Kidney tubule cell (primary cell): ENCODE results near the gene ANKRD36B.
A peak's percentile ranks its signal among the peaks of the same experiment; 100 is the strongest.
"Not testable (repeated sequence)": the region's sequence is repeated elsewhere in the genome, so short reads cannot be mapped to it uniquely, and the experiment has no call there.

Source experiments
- DNase-seq: peaks from one replicate; pipeline ENCODE4 v3.0.0-alpha.2; 2018; ENCODE audit warnings: low spot score

The ANKRD36B gene

DNA sequence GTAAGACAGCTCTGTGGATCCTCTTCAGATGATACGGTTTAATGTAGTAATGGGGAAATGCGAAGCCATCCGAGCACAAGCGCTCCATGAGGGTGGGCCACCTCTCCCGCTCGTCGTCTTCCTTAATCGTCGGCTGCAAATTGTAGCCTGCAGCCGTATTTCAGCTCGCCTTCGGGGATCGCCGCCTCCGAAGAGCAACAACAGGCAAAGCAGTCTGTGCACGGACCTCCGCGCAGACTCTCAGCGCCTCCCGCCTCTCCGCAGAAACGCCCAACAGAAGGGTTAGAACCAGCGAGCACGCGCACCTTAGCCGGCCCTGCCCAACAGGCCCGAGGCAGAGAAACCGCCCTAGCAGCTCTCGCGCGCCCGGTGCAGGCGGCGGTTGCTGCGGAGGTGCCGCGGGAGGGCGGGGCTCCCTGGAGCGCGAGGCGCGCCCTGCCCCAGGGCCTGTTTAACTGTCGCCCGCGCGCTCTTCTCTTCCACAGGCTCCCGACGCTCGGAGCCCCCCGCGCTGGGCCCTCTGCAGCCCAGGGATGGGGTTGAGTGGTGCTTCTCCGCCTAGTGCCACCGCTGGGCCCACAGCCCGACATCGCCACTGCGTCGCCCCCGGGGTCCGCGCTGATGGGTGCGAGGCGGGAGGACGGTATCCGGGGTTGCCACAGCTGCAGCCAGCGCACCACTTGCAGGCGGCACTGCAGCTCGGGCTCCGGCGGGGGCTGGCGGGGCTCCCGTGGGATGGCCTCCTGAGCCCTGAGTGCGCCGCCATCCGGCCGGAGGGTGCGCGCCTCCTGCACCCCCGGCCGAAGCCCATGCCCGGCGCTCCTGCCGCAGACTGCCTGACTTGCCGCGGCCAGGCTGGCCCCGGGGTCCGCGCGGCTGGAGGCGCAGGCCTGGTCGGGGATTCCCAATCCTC, at the start of gene ANKRD36B:
TSS of gene ANKRD36B (minus strand) at position 280 of the 913 bp plus-strand sequence. CDS start at position 88, 192 bp downstream.
- DNase-seq, result peak; percentile 83

- DNase-seq, result not testable (repeated sequence)
Measured at GRCh38 chr2:97626049-97626430, 36.4 kb upstream of the ANKRD36B start.

GRCh38 chr2:97625354-97626048, 35.8 kb upstream of the ANKRD36B start:
- not testable (repeated sequence) for DNase-seq

DNA sequence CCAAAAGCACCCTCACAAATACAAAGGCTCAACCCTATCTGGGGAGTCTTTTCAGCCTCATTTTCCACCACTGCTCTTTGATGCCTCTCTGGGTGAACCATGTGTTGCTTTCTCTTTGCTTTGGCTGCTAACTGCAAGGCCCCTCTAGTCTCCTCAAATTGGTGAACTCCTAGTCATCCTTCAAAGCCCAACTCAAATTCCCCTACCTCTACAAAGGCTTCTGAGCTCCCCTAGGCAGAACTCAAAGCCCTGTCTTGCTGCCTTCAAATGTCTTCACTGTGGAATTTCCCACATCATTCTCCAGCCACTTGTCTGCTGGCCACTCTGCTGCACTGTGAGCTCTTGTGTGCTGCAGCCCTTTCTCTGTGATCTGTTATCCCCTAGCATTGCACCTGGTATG, 33.3 kb upstream of the ANKRD36B start:
- not testable (repeated sequence) for DNase-seq

DNA sequence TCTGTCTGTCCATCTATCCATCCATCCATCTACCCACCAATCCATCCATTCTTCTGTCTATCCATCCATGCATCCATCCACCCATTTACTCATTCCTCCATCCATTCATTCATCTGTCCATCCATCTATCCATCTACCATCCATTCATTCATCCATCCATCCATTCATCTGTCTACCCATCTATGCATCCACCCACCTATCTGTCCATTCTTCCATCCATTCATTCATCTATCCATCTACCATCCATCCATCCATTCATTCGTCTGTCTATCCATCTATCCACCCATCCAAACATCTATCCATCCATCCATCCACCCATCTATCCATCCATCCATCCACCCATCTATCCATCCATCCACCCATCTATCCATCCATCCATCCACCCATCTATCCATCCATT, 30.8 kb upstream of the ANKRD36B start:
- DNase-seq, result not testable (repeated sequence)

- DNase-seq, result peak; percentile 12
Measured at GRCh38 chr2:97618939-97619827, 29.5 kb upstream of the ANKRD36B start.

DNA sequence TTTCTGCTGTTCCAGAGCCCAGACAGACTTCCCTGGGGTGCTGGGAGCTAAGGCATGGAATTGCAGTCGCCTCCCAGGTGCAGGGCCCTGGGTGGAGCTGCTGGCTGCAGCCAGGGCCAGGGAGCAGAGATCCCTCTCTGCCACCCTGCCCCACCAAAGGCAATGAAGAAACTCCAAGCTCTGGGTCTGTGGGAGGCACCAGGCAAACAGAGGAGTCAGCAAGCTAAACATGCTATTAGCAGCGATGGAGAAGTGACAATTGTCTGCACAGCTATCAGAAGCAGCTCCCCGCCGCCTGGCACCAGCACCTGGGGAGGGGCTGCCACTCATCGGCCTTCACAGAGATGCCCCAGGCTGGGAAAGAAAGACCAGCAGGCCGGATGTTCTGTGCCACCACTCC, 28.2 kb upstream of the ANKRD36B start:
- no peak for DNase-seq

- DNase-seq, result not testable (repeated sequence)
Measured at GRCh38 chr2:97615746-97616145, 26.1 kb upstream of the ANKRD36B start.

- DNase-seq, result not testable (repeated sequence)
Measured at GRCh38 chr2:97611895-97612294, 22.2 kb upstream of the ANKRD36B start.

GRCh38 chr2:97608745-97609144, 19.1 kb upstream of the ANKRD36B start:
- DNase-seq, result not testable (repeated sequence)

GRCh38 chr2:97605524-97606339, 16.1 kb upstream of the ANKRD36B start:
- DNase-seq, result not testable (repeated sequence)

GRCh38 chr2:97605109-97605508, 15.4 kb upstream of the ANKRD36B start:
- not testable (repeated sequence) for DNase-seq

GRCh38 chr2:97601537-97601936, 11.9 kb upstream of the ANKRD36B start:
- not testable (repeated sequence) for DNase-seq

DNA sequence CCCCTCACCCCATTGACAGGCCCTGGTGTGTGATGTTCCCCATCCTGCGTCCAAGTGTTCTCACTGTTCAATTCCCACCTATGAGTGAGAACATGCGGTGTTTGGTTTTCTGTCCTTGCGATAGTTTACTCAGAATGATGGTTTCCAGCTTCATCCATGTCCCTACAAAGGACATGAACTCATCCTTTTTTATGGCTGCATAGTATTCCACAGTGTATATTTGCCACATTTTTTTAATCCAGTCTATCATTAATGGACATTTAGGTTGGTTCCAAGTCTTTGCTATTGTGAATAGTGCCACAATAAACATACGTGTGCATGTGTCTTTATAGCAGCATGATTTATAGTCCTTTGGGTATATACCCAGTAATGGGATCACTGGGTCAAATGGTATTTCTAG, 6.5 kb upstream of the ANKRD36B start:
- DNase-seq, result not testable (repeated sequence)

GRCh38 chr2:97593520-97593919, 3.8 kb upstream of the ANKRD36B start:
- DNase-seq, result not testable (repeated sequence)

DNA sequence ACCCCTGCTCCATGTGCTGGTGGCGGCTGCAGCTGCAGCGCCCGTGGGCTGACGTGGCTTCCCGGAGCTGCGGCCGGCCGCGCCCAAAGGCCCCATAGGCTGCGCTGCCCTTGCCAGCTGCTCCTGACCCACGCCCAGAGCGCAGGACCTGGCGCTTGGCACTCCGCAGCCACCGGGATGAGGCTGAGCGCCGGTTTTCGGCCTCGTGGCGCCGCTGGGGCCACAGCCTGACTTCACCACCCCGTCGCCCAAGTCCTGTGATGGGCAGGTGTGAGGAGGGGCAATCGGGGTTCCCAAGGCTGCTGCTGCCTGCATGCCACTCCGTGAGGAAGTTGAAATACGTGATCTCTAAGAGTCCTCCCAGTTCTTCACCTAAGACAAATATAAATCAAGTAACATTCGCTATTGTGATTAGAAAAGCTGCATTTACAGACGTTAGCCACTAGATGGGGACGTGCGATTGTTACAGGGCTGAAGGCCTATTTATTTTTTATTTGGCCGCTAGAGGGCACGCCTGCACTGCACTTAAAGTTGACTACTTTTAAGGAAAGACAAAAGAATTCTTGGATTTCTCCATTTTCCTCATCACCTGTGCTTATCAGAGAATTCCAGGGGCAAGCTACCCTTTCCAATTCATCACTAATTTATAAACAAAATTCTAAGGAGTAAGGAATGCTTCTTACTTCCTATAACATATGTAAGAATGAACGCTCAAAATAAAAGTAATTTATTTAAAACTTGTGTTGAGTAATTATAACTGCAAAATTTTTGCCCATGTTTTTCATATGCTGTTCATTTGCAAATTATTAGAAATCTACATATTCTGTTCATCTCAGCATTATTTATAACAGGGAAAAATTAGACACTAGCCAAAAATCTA, 1.1 kb upstream of the ANKRD36B start:
- DNase-seq, result peak; percentile 90

DNA sequence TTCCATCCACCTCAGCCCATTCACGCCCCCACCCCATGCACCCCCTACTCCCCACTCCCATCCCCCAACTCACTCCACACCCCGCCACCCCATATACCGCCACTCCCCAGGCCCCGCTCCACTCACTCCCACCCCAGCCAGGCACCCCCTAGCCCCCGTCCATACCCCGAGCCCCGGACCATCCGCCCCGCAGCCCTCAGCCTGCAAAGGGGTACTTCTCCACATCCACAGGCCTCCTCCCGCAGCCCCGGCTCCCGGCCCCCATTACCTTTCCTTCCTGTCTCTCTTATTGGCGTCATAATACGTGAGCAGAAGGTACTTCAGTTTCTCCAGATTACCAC, 450 bp downstream of the ANKRD36B start:
- not testable (repeated sequence) for DNase-seq

DNA sequence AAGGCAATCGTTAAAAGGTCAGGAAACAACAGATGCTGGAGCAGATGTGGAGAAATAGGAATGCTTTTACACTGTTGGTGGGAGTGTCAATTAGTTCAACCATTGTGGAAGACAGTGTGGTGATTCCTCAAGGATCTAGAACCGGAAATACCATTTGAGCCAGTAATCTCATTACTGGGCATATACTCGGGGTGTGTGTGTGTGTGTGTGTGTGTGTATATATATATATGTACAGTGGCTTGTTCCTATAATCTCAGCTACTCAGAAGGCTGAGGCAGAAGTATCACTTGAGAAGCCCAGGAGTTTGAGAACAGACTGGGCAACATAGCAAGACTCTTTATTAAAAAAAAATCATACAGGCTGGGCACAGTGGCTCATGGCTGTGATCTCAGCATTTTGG, 24.0 kb downstream of the ANKRD36B start:
- DNase-seq, result not testable (repeated sequence)

- not testable (repeated sequence) for DNase-seq
Measured at GRCh38 chr2:97552406-97552805, 37.3 kb downstream of the ANKRD36B start.

DNA sequence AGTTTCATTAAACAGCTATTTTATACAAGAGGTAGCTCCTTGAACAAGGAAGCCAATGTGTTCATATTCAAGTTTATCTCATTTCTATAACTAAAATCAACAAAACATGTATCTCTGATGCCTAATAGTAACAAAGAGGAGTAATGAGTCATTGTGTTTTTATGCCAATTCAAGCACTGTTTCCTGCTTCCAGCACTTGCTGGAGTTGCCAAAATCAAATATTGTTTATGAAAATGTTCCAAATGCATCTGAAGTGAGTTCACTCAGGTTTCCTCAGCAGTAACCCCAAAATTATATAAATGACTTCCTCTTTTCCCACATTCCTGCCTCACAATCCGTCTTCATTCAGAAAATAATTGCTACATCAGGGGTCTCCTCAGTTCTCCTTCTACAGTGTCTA, 39.2 kb downstream of the ANKRD36B start:
- not testable (repeated sequence) for DNase-seq
